Stimulated activated effector memory CD8-positive, alpha-beta T cell treated with anti-CD3 and anti-CD28 coated beads, Interleukin-12 subunit alpha, Interleukin-12 subunit beta, amount 100 ng/mL, for 72 hours (primary cell): ENCODE measurements around the gene NDFIP1.

Source experiments
- ATAC-seq: fragments of 150-1000 bp; cut with Tn5 transposase; 2 replicates; pipeline ENCODE4 v1.10.0; 2021
- DNase-seq, 2 donors: peaks; one replicate each; pipeline ENCODE4 v3.0.0; 2021 to 2022; ENCODE audit warnings: low spot score in 2 of 2
- H3K27ac Mint-ChIP-seq: one replicate; pipeline ENCODE4 v1.8.0; 2022; ENCODE audit warnings: mild to moderate bottlenecking, mixed read lengths
- H3K36me3 Mint-ChIP-seq: one replicate; pipeline ENCODE4 v1.8.0; 2022; ENCODE audit warnings: mild to moderate bottlenecking, mixed read lengths
- H3K4me1 Mint-ChIP-seq: one replicate; pipeline ENCODE4 v1.8.0; 2022; ENCODE audit warnings: mixed read lengths
- H3K4me3 Mint-ChIP-seq: one replicate; pipeline ENCODE4 v1.8.0; 2022; ENCODE audit warnings: mild to moderate bottlenecking, mixed read lengths
- H3K9me3 Mint-ChIP-seq: one replicate; pipeline ENCODE4 v1.8.0; 2022; ENCODE audit warnings: mixed read lengths

NDFIP1 gene, protein sequence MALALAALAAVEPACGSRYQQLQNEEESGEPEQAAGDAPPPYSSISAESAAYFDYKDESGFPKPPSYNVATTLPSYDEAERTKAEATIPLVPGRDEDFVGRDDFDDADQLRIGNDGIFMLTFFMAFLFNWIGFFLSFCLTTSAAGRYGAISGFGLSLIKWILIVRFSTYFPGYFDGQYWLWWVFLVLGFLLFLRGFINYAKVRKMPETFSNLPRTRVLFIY

GRCh38 chr5:142108432-142109330 lies at the start of gene NDFIP1:
Gene NDFIP1, plus strand, starts transcription at chr5:142108779. Its CDS starts 196 bp downstream, at chr5:142108975.
- peaks cover 40% of the 10 kb centered on the region for H3K36me3 Mint-ChIP-seq
- no peaks in the 10 kb centered on the region for H3K9me3 Mint-ChIP-seq
- H3K27ac Mint-ChIP-seq: peak within 1 kb of the TSS; percentile 95
- DNase-seq (peak; percentile 81 to 90), ATAC-seq (peak; percentile 96)
- peaks cover 47% of the 10 kb centered on the region for H3K4me1 Mint-ChIP-seq
- H3K4me3 Mint-ChIP-seq: peak within 1 kb of the TSS; percentile 94

GRCh38 chr5:142059304-142059940 lies 49.2 kb upstream of the NDFIP1 start:
- DNase-seq (no peak), ATAC-seq (no peak)
- H3K27ac Mint-ChIP-seq: no peak overlapping the region
- H3K4me1 Mint-ChIP-seq: peaks cover 22% of the 10 kb centered on the region
- no peak overlapping the region for H3K4me3 Mint-ChIP-seq
- no peaks in the 10 kb centered on the region for H3K9me3 Mint-ChIP-seq
- H3K36me3 Mint-ChIP-seq: no peaks in the 10 kb centered on the region

- peaks cover 20% of the 10 kb centered on the region for H3K4me1 Mint-ChIP-seq
- peak overlapping the region; percentile 35 for H3K27ac Mint-ChIP-seq
- peak overlapping the region; percentile 43 for H3K4me3 Mint-ChIP-seq
- H3K36me3 Mint-ChIP-seq: no peaks in the 10 kb centered on the region
- DNase-seq: no peak
- ATAC-seq: peak; percentile 45
- H3K9me3 Mint-ChIP-seq: no peaks in the 10 kb centered on the region
Measured at GRCh38 chr5:142063376-142063775, 45.2 kb upstream of the NDFIP1 start.

DNA sequence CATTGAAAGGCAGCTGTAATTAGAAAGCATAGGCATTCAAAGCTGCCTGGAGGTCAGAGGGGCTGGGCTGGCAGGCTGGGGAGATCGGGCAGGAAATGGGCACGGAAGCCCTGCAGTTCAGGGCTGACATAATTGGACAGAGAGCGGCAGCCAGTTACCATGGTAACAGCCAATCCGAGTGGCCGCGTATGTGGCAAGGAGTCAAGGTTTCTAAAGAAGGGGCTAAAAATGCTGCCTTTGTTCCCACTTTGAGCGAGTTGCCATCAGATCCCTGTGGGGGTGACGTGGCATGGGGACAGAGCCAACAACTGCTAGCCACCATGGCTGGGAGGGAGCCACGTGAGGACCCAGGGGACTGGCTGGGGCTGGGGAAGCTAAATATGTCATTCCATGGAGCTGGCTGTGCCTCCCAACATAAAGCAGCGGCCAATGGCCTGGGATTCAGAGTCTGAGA lies 44.7 kb upstream of the NDFIP1 start:
- DNase-seq (no peak), ATAC-seq (peak; percentile 76)
- H3K4me1 Mint-ChIP-seq: peaks cover 18% of the 10 kb centered on the region
- H3K36me3 Mint-ChIP-seq: no peaks in the 10 kb centered on the region
- H3K27ac Mint-ChIP-seq: peak overlapping the region; percentile 35
- peak overlapping the region; percentile 43 for H3K4me3 Mint-ChIP-seq
- H3K9me3 Mint-ChIP-seq: no peaks in the 10 kb centered on the region

GRCh38 chr5:142065273-142065672 lies 43.3 kb upstream of the NDFIP1 start:
- Mint-ChIP-seq H3K9me3 (no peaks in the 10 kb centered on the region), H3K4me1 (peaks cover 24% of the 10 kb centered on the region), H3K36me3 (no peaks in the 10 kb centered on the region), H3K4me3 (no peak overlapping the region), H3K27ac (no peak overlapping the region)
- DNase-seq (no peak), ATAC-seq (no peak)

DNA sequence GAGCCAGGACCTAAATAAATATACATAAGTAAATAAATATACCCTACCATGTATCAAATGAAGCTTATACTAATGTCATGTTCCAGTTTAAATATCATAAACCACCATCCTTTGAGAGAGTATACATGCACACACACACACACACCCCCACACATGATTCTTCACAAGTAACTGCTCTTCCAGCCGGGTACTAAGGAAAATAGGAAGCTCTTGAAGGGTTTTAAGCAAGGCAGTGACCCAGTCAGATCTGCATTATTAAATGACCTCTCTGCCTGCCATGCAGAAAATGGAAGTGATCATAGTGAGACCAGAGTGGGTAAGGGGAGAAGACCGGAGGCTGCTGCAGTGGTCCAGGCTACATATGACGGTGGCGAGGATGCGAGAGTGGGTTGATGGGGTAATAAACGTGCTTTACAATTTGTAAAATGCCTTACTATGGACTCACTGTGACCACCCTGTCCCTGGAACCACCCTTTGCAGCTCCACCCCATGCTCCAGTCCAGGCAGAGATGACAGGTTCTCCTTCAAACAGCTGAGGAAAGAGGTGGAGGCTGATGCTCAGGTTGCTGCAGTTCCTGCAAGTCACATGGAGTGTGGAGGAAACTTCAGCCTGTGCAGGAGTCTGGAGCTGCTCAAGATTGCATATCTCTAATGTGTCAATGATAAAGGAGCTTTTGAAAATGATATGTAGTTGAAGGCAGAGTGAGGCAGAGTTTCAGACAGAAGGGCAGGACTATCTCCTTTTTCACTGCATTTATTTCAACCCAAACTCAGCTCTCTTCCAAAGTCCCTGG lies 38.8 kb upstream of the NDFIP1 start:
- Mint-ChIP-seq H3K4me3 (no peak overlapping the region), H3K27ac (no peak overlapping the region), H3K4me1 (peaks cover 36% of the 10 kb centered on the region), H3K36me3 (no peaks in the 10 kb centered on the region), H3K9me3 (peaks cover 2% of the 10 kb centered on the region)
- DNase-seq (no peak), ATAC-seq (no peak)

- DNase-seq (no peak), ATAC-seq (peak; percentile 56)
- no peak overlapping the region for H3K27ac Mint-ChIP-seq
- H3K36me3 Mint-ChIP-seq: no peaks in the 10 kb centered on the region
- peaks cover 36% of the 10 kb centered on the region for H3K4me1 Mint-ChIP-seq
- H3K4me3 Mint-ChIP-seq: no peak overlapping the region
- peaks cover 2% of the 10 kb centered on the region for H3K9me3 Mint-ChIP-seq
Measured at GRCh38 chr5:142070734-142071133, 37.8 kb upstream of the NDFIP1 start.

DNA sequence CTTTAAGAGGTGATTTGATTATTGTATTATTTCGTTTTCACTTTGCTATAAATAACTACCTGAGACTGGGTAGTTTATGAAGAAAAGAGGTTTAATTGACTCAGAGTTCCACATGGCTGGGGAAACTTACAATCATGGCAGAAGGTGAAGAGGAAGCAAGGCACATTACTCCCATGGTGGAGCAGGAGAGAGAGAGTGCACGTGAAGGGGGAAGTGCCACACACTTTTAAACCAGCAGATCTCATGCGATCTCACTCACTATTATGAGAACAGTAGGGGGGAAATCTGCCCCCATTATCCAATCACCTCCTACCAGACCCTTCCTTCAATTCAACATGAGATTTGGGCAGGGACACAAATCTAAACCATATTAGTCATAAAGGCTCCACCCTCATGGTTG lies 36.1 kb upstream of the NDFIP1 start:
- Mint-ChIP-seq H3K27ac (no peak overlapping the region), H3K4me1 (peaks cover 30% of the 10 kb centered on the region), H3K4me3 (no peak overlapping the region), H3K36me3 (no peaks in the 10 kb centered on the region), H3K9me3 (peaks cover 2% of the 10 kb centered on the region)
- DNase-seq: no peak
- ATAC-seq: no peak

DNA sequence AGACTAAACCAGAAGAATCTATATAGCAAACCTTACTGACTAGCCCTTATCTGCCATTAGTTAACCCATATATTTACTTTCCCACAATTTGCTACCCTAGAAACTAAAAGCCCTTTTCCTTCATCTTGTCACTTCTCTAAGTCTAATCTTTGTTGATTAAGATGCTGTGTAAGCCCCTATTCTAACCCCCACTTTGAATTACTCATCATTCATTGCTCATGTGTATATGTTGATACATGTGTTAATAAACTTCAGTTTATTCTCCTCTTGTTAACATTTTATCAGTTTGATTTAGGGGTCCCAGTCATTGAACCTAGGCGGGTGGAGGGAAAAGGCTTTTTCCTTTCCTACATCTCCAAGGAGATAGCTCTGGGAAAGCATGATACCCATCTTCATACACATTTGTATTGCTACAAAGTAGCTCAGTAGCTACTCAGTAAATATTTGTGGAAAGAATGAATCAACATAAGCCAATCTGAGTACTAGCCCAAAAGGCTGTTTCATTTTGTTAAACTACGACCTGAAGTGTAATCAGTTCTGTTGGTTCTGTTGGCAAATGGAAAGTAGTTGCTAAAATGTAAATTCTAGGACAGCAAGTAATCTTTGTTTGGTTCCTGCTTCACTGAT lies 35.1 kb upstream of the NDFIP1 start:
- peaks cover 30% of the 10 kb centered on the region for H3K4me1 Mint-ChIP-seq
- H3K36me3 Mint-ChIP-seq: no peaks in the 10 kb centered on the region
- H3K9me3 Mint-ChIP-seq: peaks cover 2% of the 10 kb centered on the region
- peak overlapping the region; percentile 1 for H3K27ac Mint-ChIP-seq
- DNase-seq (no peak), ATAC-seq (peak; percentile 70)
- no peak overlapping the region for H3K4me3 Mint-ChIP-seq

- no peak for DNase-seq
- ATAC-seq: peak; percentile 72
- Mint-ChIP-seq H3K4me1 (peaks cover 30% of the 10 kb centered on the region), H3K4me3 (no peak overlapping the region), H3K27ac (peak overlapping the region; percentile 1), H3K9me3 (peaks cover 2% of the 10 kb centered on the region), H3K36me3 (no peaks in the 10 kb centered on the region)
Measured at GRCh38 chr5:142074006-142074405, 34.6 kb upstream of the NDFIP1 start.

DNA sequence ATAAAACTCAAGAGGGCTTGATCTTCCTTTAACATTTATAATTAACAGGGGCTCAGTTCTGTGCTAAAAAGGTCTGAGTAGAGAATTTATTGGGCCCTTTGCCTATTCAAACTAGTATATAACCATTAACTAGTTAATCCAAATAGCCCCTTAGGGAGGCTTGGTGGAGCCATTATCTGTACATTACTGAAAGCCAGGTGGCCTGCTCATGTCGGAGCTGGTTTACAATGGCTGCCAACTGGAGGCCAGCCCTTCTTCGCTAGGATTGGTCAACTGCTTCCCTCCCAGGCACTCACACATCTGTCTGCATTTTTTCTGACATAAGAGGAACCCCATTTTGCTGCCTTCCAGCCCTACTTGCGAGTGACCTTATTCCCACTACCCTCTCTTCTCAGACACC lies 30.4 kb upstream of the NDFIP1 start:
- Mint-ChIP-seq H3K36me3 (no peaks in the 10 kb centered on the region), H3K9me3 (no peaks in the 10 kb centered on the region), H3K4me1 (peaks cover 22% of the 10 kb centered on the region), H3K4me3 (no peak overlapping the region), H3K27ac (no peak overlapping the region)
- ATAC-seq: no peak
- DNase-seq: no peak

DNA sequence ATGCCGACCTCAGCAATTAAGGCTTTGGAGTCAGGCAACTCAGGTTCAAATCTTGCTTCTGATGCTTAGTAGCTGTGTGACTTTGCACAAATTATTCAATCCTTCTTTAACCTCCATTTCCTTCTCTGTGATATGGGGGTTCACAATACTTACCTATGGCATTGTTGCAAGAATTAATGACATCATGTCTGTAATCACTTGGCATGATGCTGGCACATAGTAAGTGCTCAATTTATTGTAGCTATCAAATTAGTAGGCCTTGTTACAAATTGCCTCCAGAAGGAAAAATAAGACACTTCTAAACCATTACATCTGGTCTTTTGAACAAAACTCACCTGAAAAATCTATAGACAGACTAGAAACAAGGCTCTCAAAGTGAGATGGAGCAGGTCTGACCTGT lies 29.9 kb upstream of the NDFIP1 start:
- Mint-ChIP-seq H3K4me3 (no peak overlapping the region), H3K4me1 (peaks cover 18% of the 10 kb centered on the region), H3K36me3 (no peaks in the 10 kb centered on the region), H3K9me3 (no peaks in the 10 kb centered on the region), H3K27ac (no peak overlapping the region)
- DNase-seq (no peak), ATAC-seq (no peak)

- no peak overlapping the region for H3K27ac Mint-ChIP-seq
Measured at GRCh38 chr5:142079306-142079721, 29.3 kb upstream of the NDFIP1 start.

GRCh38 chr5:142080248-142080647 lies 28.3 kb upstream of the NDFIP1 start:
- H3K4me1 Mint-ChIP-seq: peaks cover 16% of the 10 kb centered on the region
- no peak overlapping the region for H3K4me3 Mint-ChIP-seq
- H3K27ac Mint-ChIP-seq: no peak overlapping the region
- no peaks in the 10 kb centered on the region for H3K36me3 Mint-ChIP-seq
- no peaks in the 10 kb centered on the region for H3K9me3 Mint-ChIP-seq
- DNase-seq (no peak), ATAC-seq (no peak)

More at GRCh38 chr5:142079306-142079721, 29.3 kb upstream of the NDFIP1 start:
- no peaks in the 10 kb centered on the region for H3K9me3 Mint-ChIP-seq
- no peak overlapping the region for H3K4me3 Mint-ChIP-seq
- ATAC-seq (no peak), DNase-seq (no peak)
- no peaks in the 10 kb centered on the region for H3K36me3 Mint-ChIP-seq
- H3K4me1 Mint-ChIP-seq: peaks cover 17% of the 10 kb centered on the region
